Gastroesophageal sphincter (tissue), 3 donors: ENCODE results near the gene ITGA3.

Experiments
- CTCF ChIP-seq, 4 experiments: fragments of 200-600 bp in 2 of 4; fragments of 450-650 bp in 2 of 4; sonication (generic) in 1 of 4; IDR thresholded peaks; one replicate each; pipeline ENCODE4 v1.5.1; 2017 to 2019; ENCODE audit warnings: antibody characterized with exemption in 4 of 4, mild to moderate bottlenecking in 2 of 4, moderate library complexity in 2 of 4
- EP300 ChIP-seq: sonication (generic); formaldehyde crosslinking; IDR thresholded peaks from one replicate; pipeline ENCODE4 v1.6.1; 2017; ENCODE audit warnings: antibody characterized with exemption, mild to moderate bottlenecking
- POLR2A ChIP-seq, 2 donors: fragments of 450-650 bp; IDR thresholded peaks; one replicate each; pipeline ENCODE4 v1.6.1; 2017; ENCODE audit warnings: antibody characterized with exemption in 2 of 2, mild to moderate bottlenecking in 2 of 2, moderate library complexity in 1 of 2

GRCh38 chr17:50114849-50115357 lies 59.0 kb downstream of the ITGA3 start:
- peak in 3 of 4 experiments; percentile 43 to 58 (median 45) for TF ChIP-seq CTCF (IDR thresholded peaks at IDR 0.05)
- TF ChIP-seq POLR2A (IDR thresholded peaks at IDR 0.05), result no peak
- TF ChIP-seq EP300, result no peak
